Endothelial cell of umbilical vein (primary cell): ENCODE results near the gene NRXN3. TPM values are rescaled to one million over a fixed set of nuclear protein-coding genes. Genes with fewer than 3 reads are reported as not detected.

Experiments used
- BruUV-seq: library from RNA; stranded (reverse); fragments of 400-500 nt; replicated peaks from 2 replicates; lab custom pipeline; 2021; lab: Mats Ljungman, UMichigan
- CTCF ChIA-PET: fragments of 300-600, 350-600 bp; sonication (Branson Sonifier 250); formaldehyde crosslinking; loops from one replicate; lab custom pipeline; 2021; ENCODE audit warnings: antibody characterized with exemption, inconsistent platforms; lab: Charles Lee
- POLR2A ChIA-PET: fragments of 300-600, 350-600 bp; sonication (Branson Sonifier 250); formaldehyde crosslinking; loops from one replicate; lab custom pipeline; 2021; ENCODE audit warnings: antibody characterized with exemption, inconsistent platforms; lab: Charles Lee
- DNase-seq: peaks from one replicate; pipeline ENCODE4 v3.0.0-alpha.2; 2011; ENCODE audit warnings: low read depth, low spot score
- FAIRE-seq: peaks from 2 replicates; lab custom pipeline; 2011; peaks lifted over from hg19 to GRCh38; lab: Jason Lieb, UNC
- H2AFZ ChIP-seq: 2 replicates; pipeline ENCODE4 v1.6.0; 2012; ENCODE audit warnings: low read depth, low read length, control low read depth, inconsistent platforms
- H3K27ac ChIP-seq: 2 replicates; pipeline ENCODE4 v1.5.1; 2011; ENCODE audit warnings: low read depth, mild to moderate bottlenecking, control low read depth, low read length, moderate library complexity; ENCODE audit not compliant: insufficient read depth
- H3K27me3 ChIP-seq, 2 experiments: 2 replicates each; pipeline versions ENCODE4 v1.6.0 to v1.6.1; 2011; ENCODE audit warnings: low read length in 2 of 2, mixed read lengths in 1 of 2; ENCODE audit not compliant: control insufficient read depth in 2 of 2, insufficient read depth in 2 of 2
- H3K36me3 ChIP-seq, 2 experiments: 2 replicates in 1 of 2; 3 replicates in 1 of 2; pipeline ENCODE4 v1.5.1; 2011; ENCODE audit warnings: low read length in 2 of 2, mild to moderate bottlenecking in 1 of 2, moderate library complexity in 1 of 2; ENCODE audit not compliant: control insufficient read depth in 2 of 2, insufficient read depth in 2 of 2; ENCODE audit errors: extremely low read depth in 1 of 2
- H3K4me1 ChIP-seq: 3 replicates; pipeline ENCODE4 v1.5.1; 2011; ENCODE audit warnings: mild to moderate bottlenecking, low read length; ENCODE audit not compliant: control insufficient read depth, insufficient read depth; ENCODE audit errors: extremely low read depth
- H3K4me2 ChIP-seq: 2 replicates; pipeline ENCODE4 v1.6.1; 2011; ENCODE audit warnings: low read length, control low read depth, mixed read lengths; ENCODE audit not compliant: insufficient read depth
- H3K4me3 ChIP-seq, 3 experiments: fragments of 200-600 bp in 1 of 3; sonication (generic), shearing (Covaris generic) in 1 of 3; replicated peaks in 1 of 3; 2 replicates each; pipeline ENCODE4 v1.5.1; 2011 to 2016; ENCODE audit warnings: control low read depth in 3 of 3, low read length in 3 of 3, mild to moderate bottlenecking in 2 of 3, inconsistent platforms in 1 of 3, low read depth in 1 of 3, moderate library complexity in 1 of 3; ENCODE audit not compliant: insufficient read depth in 1 of 3
- H3K79me2 ChIP-seq: 2 replicates; pipeline ENCODE4 v1.6.0; 2012; ENCODE audit warnings: low read length, inconsistent platforms; ENCODE audit not compliant: control insufficient read depth, insufficient read depth
- H3K9ac ChIP-seq: replicated peaks from 2 replicates; pipeline ENCODE3; 2011; ENCODE audit warnings: low read length, control low read depth; ENCODE audit not compliant: insufficient read depth; ENCODE audit errors: extremely low read depth
- H3K9me1 ChIP-seq: replicated peaks from 3 replicates; pipeline ENCODE4 v1.6.0; 2011; ENCODE audit warnings: mild to moderate bottlenecking, low read length; ENCODE audit not compliant: control insufficient read depth, insufficient read depth; ENCODE audit errors: extremely low read depth
- H3K9me3 ChIP-seq: replicated peaks from 2 replicates; pipeline ENCODE4 v1.5.1; 2012; ENCODE audit warnings: low read length, inconsistent platforms; ENCODE audit not compliant: control insufficient read depth, insufficient read depth
- H4K20me1 ChIP-seq: replicated peaks from 2 replicates; pipeline ENCODE3; 2011; ENCODE audit warnings: mild to moderate bottlenecking, low read length; ENCODE audit not compliant: control insufficient read depth, insufficient read depth; ENCODE audit errors: extremely low read depth
- CTCF ChIP-seq, 2 donors: IDR thresholded peaks; 1 replicate in 1 of 2; 2 replicates in 1 of 2; pipeline ENCODE4 v1.5.1; 2011; ENCODE audit warnings: low read length in 2 of 2, mild to moderate bottlenecking in 2 of 2, moderate library complexity in 2 of 2, control low read depth in 1 of 2, inconsistent platforms in 1 of 2, low read depth in 1 of 2; ENCODE audit not compliant: insufficient read depth in 1 of 2; ENCODE audit errors: extremely low read depth in 1 of 2
- EZH2 ChIP-seq: IDR thresholded peaks from 2 replicates; pipeline ENCODE4 v1.6.1; 2012; ENCODE audit warnings: borderline replicate concordance, low read depth, mild to moderate bottlenecking, moderate library complexity, low read length, inconsistent platforms; ENCODE audit not compliant: severe bottlenecking
- FOS ChIP-seq: IDR thresholded peaks from 2 replicates; pipeline ENCODE4 v1.6.1; 2011; ENCODE audit warnings: mild to moderate bottlenecking, low read length, moderate library complexity, borderline replicate concordance; ENCODE audit not compliant: insufficient read depth
- GATA2 ChIP-seq: IDR thresholded peaks from 2 replicates; pipeline ENCODE4 v1.7.0; 2011; ENCODE audit warnings: low read depth, mild to moderate bottlenecking, moderate library complexity, mixed read lengths, low read length; ENCODE audit not compliant: insufficient read length, insufficient read depth
- JUN ChIP-seq: IDR thresholded peaks from 2 replicates; pipeline ENCODE4 v1.6.1; 2011; ENCODE audit warnings: borderline replicate concordance, low read depth; ENCODE audit not compliant: insufficient read length, insufficient read depth
- MAX ChIP-seq: IDR thresholded peaks from 2 replicates; pipeline ENCODE4 v1.6.1; 2011; ENCODE audit not compliant: insufficient read depth, insufficient read length
- MYC ChIP-seq: IDR thresholded peaks from one replicate; pipeline ENCODE4 v1.6.1; 2011; ENCODE audit warnings: mild to moderate bottlenecking, low read depth, low read length
- POLR2A ChIP-seq: IDR thresholded peaks from 2 replicates; pipeline ENCODE4 v1.6.1; 2012; ENCODE audit warnings: low read depth, mild to moderate bottlenecking, control low read depth, low read length
- POLR2AphosphoS5 ChIP-seq: IDR thresholded peaks from 2 replicates; pipeline ENCODE4 v1.6.1; 2012; ENCODE audit warnings: low read depth, mild to moderate bottlenecking, control low read depth, low read length, moderate library complexity; ENCODE audit not compliant: insufficient read depth
- dilution Hi-C: fragments of 300-500 bp; cut with MboI; formaldehyde crosslinking; loops from one replicate; pipeline ENCODE4 v1.15.0; 2019; ENCODE audit warnings: low sequenced_read_pairs; ENCODE audit not compliant: extremely low pct_ligation_motif_present
- intact Hi-C: fragments of 100-400 bp; cut with micrococcal nuclease; formaldehyde crosslinking; loops from one replicate; pipeline ENCODE4 v1.10.0; 2022
- polyA plus RNA-seq, 4 experiments: library from polyadenylated mRNA; depleted of rRNA in 3 of 4; stranded (reverse) in 3 of 4; unstranded in 1 of 4; fragments of >200 nt; gene quantifications; 2 replicates each; pipeline versions ENCODE4 v1.2.1 to v1.2.3, GENCODE V29; 2011 to 2012; ENCODE audit warnings: missing spikeins in 1 of 4
- total RNA-seq: library from RNA; stranded (reverse); gene quantifications from 2 replicates; pipeline ENCODE4 v1.2.3, GENCODE V29; 2021

Gene NRXN3
- total and polyA plus RNA-seq, 2 donors (not counting 3 experiments of a cell fraction or from before 2014, with no cell fraction given) = 0.72 to 4.2 TPM

GRCh38 chr14:78885884-78886283 is 715.7 kb downstream of the NRXN3 start:
- CTCF ChIA-PET = interaction anchor here (1.3 kb wide), 1 partner anchor 15 kb away, joined by 3 read pairs; no protein-coding TSS in a partner anchor
- no peak for FAIRE-seq
- no TSS peak for BruUV-seq

More at GRCh38 chr14:78885884-78886283, 715.7 kb downstream of the NRXN3 start:
- POLR2A ChIA-PET = no interaction called here
- Histone ChIP-seq H3K4me2 (no peak overlapping the region), H3K36me3 (no peaks in the 10 kb centered on the region), H3K4me1 (no peaks in the 10 kb centered on the region), H3K27ac (no peak overlapping the region), H2AFZ (no peak overlapping the region), H3K9ac (no peak overlapping the region), H3K9me3 (no peaks in the 10 kb centered on the region), H3K4me3 (no peak overlapping the region), H3K9me1 (no peaks in the 10 kb centered on the region), H3K27me3 (no peaks in the 10 kb centered on the region), H4K20me1 (no peaks in the 10 kb centered on the region), H3K79me2 (no peaks in the 10 kb centered on the region)
- dilution Hi-C loops = no loop called here
- intact Hi-C loops = no loop called here
- no peak for TF ChIP-seq JUN
- TF ChIP-seq FOS = no peak
- no peak for TF ChIP-seq POLR2A
- TF ChIP-seq POLR2AphosphoS5 = no peak
- no peak for TF ChIP-seq EZH2
- TF ChIP-seq MYC = no peak
- no peak for TF ChIP-seq GATA2
- TF ChIP-seq CTCF (IDR thresholded peaks at IDR 0.05; ENCODE audit: extremely low read depth in 1 of 2, insufficient read depth in 1 of 2, low read depth in 1 of 2, low read length in 2 of 2) = no peak
- no peak for TF ChIP-seq MAX
- DNase-seq = no peak
